SK-N-MC (cell line): ENCODE measurements around the gene ZFAND4.
"Not testable (repeated sequence)": the region's sequence is repeated elsewhere in the genome, so short reads cannot be mapped to it uniquely, and the experiment has no call there.

Experiments used
- EZH2 ChIP-seq: fragments of 200-600 bp; sonication (generic); IDR thresholded peaks from one replicate; pipeline ENCODE4 v1.6.1; 2017; ENCODE audit warnings: antibody characterized with exemption
- FOXP2 ChIP-seq: optimal IDR thresholded peaks from 2 replicates; pipeline ENCODE3; 2011; ENCODE audit warnings: mild to moderate bottlenecking, moderate library complexity; ENCODE audit not compliant: insufficient read depth; ENCODE audit errors: extremely low read length, control extremely low read depth
- POLR2AphosphoS5 ChIP-seq: IDR thresholded peaks from 2 replicates; pipeline ENCODE4 v1.6.1; 2012; ENCODE audit warnings: mild to moderate bottlenecking, low read depth, low read length, borderline replicate concordance

DNA sequence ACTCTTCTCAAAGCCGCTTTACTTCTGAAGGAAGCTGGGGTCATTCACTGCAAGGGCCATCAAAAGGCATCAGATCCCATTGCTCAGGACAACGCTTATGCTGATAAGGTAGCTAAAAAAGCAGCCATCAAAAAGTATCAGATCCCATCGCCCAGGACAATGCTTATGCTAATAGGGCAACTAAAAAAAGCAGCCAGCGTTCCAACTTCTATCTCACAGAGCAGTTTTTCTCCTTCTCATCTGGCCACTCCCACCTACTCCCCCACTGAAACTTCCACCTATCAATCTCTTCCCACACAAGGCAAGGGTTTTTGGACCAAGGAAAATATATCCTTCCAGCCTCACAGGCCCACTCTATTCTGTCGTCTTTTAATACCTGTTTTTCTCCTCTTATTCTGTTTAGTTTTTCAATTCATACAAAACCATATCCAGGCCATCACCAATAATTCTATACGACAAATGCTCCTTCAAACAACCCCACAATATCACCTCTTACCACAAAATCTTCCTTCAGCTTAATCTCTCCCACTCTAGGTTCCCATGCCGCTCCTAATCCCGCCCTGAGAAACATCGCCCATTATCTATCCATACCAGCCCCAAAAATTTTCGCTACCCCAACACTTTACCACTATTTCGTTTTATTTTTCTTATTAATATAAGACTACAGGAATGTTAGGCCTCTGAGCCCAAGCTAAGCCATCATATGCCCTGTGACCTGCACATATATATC is 97.4 kb downstream of the ZFAND4 start:
- not testable (repeated sequence) for TF ChIP-seq EZH2, POLR2AphosphoS5, FOXP2
